Activated CD4-positive, CD25-positive, alpha-beta regulatory T cell treated with anti-CD3 and anti-CD28 coated beads, Interleukin-2, amount 50 U/mL, for 16 hours (primary cell): ENCODE data around the gene SLC4A3.

Experiments used
- DNase-seq: peaks from one replicate; pipeline ENCODE4 v3.0.0-alpha.2; 2020; ENCODE audit warnings: low read depth, low spot score

The SLC4A3 gene

DNA sequence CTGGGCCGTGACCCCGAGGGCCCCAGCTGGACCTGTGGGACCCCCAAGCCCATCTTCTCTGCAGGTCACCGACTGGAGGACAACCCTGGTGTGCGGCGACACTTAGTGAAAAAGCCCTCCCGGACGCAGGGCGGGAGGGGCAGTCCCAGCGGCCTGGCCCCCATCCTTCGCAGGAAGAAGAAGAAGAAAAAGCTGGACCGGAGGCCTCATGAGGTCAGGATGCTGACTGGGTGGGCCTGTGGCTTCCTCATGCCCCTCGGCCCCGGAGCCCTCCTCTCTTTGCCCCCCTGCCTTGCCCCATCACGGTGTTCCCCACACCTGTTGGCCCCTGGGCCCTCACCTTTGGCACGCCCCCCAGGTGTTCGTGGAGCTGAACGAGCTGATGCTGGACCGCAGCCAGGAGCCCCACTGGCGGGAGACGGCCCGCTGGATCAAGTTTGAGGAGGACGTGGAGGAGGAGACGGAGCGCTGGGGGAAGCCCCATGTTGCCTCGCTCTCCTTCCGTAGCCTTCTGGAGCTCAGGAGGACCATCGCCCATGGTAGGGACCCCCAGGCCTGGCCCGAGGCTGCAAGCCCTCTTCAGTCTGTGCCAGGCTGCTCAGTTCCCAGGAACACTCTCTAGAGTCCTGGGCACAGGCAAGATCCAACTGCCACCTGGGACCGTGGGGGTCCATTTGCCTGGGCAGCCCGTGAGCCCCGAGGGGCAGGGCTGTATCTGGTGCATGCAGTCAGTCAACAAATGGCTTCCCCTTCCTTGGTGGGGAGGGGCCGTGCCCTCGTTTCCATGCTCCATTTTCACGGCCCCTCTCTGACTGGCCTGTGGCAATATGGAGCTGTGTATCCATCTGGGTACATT, 4.7 kb downstream of the SLC4A3 start:
- DNase-seq: no peak

DNA sequence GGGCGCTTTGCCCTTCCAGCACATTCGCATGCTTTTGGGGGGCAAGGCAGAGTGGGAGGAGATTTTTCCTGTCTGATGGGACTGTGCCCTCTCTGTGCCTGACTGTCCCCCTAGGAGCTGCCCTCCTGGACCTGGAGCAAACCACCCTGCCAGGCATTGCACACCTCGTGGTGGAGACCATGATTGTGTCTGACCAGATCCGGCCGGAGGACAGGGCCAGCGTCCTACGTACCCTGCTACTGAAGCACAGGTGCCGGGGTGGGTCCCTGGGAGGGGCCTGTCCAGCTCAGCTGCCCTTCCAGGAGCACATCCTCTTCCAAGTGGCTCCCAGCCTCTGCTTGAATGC, 5.3 kb downstream of the SLC4A3 start:
- no peak for DNase-seq

DNA sequence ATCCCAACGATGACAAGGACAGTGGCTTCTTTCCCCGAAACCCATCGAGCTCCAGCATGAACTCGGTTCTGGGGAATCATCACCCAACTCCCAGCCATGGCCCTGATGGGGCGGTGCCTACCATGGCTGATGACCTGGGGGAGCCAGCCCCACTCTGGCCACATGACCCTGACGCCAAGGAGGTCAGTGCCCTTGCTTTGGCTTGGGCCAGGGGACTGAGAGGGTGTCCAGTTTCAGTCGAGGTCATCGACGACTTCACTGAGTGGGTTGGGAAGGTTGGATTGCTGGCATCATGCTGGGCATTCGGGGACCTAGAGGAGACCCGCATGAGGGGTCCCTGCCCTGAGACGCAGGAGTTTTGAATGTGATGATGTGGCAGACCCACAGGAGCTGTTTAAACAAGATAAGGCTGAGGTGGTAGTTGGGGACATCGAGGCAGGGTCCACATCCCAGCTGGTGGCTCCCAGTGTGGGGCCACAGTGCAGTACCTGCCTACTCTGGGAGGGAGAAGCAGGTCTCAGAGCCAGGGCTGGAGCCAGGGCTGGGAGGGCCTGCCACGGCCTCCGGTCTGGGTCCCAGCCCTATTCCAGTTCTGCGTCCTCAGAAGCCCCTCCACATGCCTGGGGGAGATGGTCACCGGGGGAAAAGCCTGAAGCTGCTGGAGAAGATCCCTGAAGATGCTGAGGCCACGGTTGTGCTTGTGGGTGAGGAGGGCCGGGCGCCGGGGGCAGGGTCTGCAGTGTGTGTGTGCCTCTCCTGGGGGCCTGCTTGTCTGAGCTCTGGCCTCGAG, 6.0 kb downstream of the SLC4A3 start:
- no peak for DNase-seq

DNA sequence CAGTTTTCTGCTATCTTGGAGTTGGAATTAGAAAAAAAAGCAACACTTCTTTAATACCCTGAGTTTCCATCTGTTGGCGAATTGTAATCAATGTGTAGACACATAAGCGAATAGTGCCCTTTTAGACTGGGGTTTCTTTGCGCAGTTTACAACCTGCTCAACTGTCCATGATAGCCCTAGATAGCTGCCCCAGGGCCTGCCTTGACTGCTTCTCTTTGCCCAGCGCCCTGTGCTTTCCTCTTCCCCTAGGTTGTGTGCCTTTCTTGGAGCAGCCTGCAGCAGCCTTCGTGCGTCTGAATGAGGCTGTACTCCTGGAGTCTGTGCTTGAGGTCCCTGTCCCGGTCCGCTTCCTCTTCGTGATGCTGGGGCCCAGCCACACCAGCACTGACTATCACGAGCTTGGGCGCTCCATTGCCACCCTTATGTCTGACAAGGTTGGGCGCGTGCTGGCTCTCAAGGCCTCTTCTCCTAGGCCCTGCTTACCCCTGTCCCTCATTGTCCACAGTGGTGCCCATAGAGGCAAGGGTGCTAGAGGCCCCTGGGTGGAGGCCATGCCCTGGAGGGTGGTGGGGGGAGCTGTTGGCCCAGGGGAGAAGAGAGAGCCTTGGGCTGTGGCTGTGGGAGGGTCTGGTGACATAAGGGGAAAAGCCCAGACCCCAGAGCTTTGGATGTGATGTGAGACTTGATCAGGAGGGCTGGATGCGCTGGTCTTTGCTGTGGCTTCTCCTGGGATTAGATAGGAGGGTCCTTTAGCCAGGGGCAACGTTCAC, 6.9 kb downstream of the SLC4A3 start:
- no peak for DNase-seq

DNA sequence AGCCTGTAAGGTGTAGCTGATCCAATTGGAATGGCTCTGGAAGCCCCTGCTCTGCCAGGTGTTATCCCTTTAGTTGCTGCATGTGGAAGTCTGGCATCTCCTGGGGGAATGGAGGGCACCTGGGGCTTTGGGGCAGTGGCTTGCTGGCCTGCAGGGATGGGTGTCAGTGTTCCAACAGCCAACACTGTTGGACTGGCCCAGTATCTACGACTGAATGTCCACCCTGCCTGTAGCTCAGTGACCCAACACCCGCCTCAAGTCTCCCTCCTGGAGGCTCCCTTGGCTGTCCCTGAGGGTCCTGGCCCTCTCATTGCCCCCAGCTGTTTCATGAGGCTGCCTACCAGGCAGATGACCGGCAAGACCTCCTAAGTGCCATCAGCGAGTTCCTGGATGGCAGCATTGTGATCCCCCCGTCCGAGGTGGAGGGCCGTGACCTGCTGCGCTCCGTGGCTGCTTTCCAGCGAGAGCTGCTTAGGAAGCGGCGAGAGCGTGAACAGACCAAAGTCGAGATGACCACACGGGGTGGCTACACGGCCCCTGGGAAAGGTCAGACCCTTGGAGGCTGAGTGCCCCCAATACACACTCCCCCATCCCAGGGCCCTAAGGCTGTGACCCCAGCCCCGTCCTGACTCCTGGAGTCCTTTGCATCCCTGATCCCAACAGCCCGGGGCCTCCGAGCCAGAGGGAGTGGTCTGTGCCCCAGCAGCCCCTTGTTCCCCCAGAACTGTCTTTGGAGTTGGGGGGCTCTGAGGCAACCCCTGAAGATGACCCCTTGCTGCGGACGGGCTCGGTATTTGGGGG, 7.7 kb downstream of the SLC4A3 start:
- DNase-seq: no peak

DNA sequence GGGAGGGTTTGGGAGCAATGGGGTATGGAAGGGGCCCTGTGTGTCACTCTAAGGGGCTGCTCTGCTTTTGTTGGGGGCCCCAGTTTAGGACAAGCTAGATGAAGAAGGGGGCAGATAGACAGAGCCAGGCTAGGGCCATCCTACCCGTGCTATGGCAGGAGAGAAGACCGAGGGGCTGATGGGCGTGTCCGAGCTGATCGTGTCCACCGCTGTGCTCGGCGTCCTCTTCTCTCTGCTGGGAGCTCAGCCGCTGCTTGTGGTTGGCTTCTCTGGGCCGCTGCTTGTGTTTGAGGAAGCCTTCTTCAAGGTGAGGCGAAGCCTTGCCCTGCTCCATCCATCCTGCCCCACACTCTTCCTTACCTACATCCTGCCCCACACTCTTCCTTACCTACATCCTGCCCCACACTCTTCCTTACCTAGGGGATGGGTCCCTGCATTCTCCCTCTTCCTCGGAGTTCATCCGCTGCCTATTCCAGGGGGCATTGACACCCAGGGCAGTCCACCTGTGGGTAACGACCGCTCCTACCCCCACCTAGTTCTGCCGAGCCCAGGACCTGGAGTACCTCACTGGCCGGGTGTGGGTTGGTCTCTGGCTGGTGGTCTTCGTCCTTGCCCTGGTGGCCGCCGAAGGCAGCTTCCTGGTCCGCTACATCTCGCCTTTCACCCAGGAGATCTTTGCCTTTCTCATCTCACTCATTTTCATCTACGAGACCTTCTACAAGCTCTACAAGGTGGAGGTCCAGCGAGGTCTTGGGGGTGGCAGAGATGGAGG, 8.9 kb downstream of the SLC4A3 start:
- no peak for DNase-seq

DNA sequence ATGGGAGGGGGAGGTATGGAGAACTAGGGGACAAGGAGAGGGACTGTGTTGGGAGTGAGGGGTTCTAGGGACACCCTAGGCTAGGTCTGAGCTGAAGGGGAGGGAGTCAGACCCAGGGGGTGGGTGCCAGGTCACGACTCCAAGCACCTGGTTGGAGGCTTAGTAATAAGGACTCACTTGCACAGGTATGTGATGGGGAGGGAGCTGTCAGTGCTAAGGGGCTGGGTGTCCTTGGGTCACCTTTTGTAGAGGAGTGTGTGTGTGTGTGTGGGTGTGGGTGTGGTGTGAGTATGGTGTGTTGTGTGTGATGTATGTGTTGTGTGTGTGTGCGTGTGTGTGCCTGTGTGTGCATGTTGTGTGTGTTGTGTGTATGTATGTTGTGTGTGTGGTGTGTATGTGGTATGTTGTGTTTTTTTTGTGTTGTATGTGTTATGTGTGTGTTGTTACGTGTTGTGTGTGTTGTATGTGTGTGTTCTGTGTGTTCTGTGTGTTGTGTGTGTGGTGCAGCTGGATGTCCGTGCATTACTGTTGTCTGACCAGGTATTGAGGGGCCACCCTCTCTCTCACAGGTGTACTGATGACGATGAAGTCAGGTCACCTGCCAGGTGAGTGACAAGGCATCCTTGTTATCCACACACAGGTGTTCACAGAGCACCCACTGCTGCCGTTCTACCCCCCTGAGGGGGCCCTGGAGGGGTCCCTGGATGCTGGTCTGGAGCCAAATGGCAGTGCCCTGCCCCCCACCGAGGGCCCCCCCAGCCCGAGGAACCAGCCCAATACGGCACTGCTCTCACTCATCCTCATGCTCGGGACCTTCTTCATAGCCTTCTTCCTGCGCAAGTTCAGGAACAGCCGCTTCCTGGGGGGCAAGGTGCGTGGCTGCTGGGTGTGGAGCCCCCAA, 9.8 kb downstream of the SLC4A3 start:
- DNase-seq: no peak

DNA sequence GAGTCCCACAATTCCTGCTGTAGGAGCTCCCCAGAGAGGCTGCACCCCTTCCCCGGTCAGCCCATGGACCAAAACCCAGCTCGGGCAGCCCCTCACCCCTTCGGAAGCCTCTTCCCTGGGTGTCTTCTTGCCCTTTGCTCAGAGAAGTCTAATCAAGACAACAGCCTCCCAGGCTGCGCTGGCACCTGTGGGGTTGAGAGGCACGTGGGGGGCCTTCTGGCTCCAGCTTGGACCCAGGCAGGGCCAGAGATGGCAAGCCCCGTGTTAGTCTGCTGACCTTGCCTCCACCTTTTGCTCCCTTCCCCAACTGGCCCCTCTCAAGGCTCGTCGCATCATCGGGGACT, 10.4 kb downstream of the SLC4A3 start:
- no peak for DNase-seq

DNA sequence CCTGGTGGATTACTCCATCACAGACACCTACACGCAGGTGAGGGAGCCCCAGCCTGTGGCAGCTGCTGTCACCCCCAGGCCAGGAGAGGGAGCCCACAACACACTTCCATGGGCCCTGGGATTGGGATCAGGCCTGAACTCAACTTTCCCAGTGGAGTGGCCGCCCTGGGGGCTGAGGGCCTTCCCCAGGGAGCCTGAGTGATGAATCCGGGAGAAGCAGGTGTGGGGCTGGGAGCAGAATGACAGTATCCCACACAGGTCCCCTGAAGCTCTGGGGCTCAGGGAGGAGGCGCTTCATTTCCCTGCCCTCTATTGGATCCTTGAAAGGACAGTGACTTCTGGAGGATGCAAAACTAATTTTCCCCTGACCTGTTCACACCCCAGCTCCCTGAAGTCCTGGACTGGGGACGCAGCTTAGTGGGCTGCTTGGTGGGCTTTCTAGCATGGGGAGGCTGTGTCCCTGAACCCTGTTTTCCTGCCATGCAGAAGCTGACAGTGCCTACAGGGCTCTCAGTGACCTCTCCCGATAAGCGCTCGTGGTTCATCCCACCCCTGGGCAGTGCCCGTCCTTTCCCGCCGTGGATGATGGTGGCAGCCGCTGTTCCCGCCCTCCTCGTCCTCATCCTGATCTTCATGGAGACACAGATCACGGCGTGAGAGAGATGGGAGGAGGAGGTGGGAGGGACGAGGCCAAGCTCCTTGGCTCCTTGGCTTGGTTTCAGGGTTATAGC, 11.0 kb downstream of the SLC4A3 start:
- no peak for DNase-seq

DNA sequence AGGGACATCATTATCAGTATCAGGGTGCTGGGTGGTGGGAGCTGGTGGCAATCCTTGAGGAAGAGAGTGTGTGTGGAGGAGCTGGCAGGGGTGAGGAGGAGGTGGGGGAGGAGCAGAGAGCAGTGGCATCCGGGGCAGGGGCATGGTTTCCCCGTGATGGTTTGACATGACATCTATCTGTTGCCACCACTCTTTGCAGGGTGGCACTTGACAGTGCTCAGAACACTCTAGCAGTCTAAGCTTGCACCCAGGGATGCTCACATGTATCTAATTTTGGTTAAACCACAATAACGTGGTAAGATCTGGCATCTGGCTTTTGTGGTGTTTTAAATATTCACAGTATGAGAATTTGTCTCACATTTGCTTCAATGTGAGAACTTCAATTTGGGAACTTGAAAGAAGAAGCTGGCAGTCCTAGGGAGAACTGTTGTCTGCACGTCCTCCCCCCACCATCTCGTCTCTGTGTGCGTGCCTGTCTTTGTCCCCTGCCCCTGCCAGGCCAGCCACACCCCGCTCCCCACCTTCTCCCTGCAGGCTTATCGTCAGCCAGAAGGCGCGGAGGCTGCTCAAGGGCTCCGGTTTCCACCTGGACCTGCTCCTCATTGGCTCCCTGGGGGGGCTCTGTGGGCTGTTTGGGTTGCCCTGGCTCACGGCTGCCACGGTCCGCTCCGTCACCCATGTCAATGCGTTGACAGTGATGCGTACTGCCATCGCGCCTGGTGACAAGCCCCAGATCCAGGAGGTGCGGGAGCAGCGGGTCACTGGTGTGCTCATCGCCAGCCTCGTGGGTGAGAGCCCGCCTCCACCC, 11.7 kb downstream of the SLC4A3 start:
- no peak for DNase-seq

DNA sequence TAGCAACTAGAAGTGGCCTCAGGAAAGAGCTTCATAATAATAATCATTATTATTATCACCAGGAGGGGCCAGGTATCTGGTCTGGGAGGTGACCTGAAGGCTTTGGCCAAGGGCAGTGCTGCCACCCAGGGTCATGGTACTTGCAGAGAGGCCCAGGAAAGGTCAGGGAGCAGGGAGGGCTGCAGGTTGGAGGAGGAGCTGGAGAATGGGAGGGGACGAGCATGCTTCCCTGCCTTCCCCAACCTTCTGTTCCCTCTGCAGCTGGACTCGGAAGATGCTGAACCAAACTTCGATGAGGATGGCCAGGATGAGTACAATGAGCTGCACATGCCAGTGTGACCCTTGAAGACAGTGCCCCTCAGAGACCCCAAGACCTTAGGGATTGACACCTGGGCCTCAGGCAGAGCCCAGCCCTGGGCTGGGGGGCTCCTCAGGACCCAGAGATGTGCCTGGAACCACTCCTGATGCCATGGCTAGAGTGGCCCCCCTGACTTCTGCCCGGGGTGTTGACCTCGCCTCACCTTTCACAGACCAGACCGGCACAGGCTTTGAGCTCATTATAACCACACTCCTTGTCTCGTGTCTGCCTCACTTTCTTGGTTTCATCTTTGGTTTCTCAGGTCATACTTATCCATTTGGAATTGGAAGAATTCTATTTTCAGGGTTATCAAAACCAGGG, 14.1 kb downstream of the SLC4A3 start:
- DNase-seq: no peak

DNA sequence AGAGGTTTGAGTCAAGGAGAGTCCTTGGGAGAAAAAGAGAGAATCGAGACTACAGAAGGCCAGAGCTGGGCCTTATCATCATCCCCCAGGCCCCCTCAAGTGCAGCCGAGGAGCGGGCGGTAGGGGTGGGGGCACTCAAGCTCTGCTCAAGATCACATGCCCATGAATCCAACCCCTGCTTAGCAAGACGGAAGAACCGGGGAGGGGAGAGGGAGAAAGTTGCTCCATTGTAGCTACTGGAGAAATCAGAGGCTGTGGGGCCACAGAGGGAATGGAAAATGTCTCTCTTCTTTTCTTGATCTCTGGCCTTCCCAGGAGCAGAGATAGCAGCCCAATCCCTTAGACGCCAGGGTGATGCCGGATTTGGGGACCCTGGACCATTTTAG, 14.6 kb downstream of the SLC4A3 start:
- DNase-seq: no peak

DNA sequence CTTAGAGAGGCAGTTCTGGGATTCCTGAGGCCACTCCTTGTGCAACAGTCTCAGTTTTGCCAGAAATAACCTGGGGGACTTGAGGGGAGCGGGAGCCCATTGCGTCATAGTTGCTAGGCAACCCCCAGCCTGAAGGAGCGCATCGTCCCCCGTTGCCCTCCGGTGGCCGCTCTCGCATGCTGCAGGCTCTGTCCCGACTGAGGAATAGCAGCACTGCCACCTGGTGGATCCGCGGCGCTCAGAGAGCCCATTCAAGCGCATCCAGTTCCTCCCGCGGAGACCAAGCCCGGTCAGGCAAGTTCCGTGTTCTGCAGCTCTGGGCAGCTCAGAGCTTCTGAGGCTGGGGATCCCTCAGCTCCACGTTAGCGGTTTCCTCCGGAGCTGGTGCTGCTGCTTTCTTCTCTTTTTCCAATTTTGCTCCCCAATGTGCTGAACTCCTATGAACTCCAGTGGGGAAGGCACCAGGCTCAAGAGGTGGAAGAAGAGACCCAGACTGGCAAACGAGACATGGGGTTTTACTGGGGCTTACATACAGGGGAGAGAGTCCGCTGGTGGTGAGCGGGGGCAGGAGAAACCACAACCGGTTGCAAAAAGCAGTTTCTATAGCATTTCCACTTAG, 15.1 kb downstream of the SLC4A3 start:
- DNase-seq: peak; percentile 70

DNA sequence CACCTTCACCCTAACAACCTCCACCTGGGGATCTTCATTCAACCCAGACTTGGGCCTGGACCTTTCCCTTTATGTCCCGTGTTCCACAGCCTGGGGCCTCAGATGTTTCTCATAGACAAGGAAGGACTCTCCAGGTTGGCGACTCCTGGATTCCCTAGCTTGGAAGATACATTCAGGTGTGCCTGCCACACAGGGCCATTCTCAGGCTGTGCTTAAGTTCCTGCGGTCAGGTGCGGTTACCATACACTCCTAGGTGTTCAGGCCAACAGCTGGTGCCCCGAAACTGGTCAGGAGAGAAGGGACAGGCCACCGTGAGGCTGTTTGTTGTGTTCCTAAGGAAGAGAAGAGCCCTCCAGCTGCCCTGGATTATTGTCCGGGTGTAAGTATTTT, 15.6 kb downstream of the SLC4A3 start:
- no peak for DNase-seq

DNA sequence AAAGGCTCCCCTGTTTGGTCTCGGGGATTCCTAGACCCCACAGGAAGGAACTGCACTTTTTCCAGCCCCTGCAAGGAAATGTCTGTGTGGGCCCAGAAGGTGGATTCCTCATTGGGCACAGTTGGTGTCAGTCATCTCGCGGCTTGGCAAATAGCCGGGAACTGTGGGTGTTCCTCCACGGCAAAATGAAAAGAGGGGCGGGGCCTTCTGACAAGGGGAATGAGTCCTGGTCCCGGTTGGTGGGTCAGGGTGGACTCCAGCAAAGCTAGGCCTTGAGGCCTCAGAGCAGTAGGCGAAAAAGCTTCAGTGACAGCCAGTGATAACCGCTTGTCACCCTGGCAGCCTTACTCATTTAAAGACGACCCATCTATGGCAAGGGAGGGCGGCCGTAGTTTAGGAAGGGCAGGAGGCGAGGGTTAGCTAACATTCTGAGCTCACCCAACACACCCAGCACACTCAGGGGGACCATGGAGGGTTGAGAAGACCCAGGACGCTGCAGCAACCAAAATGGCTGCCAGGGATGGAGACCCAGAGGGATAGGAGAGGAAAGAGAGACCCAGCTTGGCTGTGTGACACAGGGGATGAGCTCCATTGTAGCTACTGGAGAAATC, 16.5 kb downstream of the SLC4A3 start:
- DNase-seq: no peak

DNA sequence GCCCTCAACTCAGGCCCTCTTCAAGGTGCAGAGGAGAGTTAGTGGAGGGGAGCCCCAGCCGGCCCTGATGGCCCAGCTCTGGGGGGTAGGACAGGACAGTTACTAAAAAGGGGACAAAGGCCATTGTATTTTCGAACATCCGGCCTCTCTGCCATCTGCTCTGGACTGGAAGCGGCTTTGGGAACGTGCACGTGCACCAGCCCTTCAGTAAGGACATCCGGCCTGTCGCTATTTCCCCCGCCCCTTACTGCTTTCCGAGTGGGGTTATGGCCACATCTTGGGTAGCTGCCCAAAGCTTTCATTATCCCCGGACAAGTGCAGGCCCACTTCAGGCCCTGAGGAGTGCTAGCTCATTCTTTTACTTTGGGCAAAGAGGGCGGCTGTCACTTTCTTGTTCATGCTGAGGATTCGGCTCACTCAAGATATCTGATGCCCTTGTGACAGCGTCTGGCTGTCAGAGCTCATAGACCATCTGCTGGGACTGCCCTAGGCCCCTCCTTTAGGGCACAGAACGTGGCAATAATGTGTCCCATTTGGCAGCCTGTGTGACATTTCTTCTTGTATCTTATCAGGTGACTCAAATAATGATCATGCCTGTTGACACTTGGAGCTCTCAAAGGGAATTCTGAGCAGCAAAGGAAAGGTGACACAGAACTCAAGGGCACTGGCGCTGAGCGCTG, 17.5 kb downstream of the SLC4A3 start:
- DNase-seq: no peak
